ENCODE data around the gene SREBF1.

The SREBF1 gene

DNA sequence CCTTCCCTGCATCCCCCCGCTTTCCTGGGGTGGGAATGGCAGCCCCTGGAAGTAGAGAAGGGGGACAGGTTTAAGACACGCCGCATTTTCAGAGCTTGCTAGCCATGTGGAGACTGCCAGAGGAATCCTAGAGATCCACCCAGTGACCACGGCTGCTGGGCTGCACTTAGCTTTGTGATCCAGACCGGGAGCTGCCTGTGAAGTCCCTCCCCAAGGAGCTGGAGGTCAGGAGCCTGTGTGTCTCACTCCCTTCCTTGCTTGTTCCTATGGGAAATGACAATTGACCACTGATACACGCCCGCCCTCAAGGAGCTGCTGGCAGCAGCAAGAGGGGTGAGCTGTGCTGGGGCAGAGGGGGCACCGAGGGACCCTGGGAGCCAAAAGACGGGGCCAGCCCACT is 73.7 kb downstream of the SREBF1 start:
- peaks cover 3 to 9% of the 10 kb centered on the region in 2 donors for H3K4me1 ChIP-seq (ENCODE audit: control insufficient read depth in 2 of 2, insufficient read depth in 2 of 2, low read length in 2 of 2)
- H3K36me3 ChIP-seq (ENCODE audit: control insufficient read depth in 2 of 2, insufficient read depth in 2 of 2, low read length in 2 of 2), result no peaks in the 10 kb centered on the region
- no peak overlapping the region for H3K4me3 ChIP-seq (ENCODE audit: low read length in 2 of 2)
- H3K27ac ChIP-seq (ENCODE audit: low read depth in 2 of 2, low read length in 2 of 2), result no peak overlapping the region
- H3K9me3 ChIP-seq (ENCODE audit: control insufficient read depth in 2 of 2, low read length in 2 of 2), result no peaks in the 10 kb centered on the region
- H3K9ac ChIP-seq (ENCODE audit: low read depth in 1 of 2, low read length in 2 of 2), result peak overlapping the region in 1 of 2 donors; percentile 5
- no peaks in the 10 kb centered on the region for H3K27me3 ChIP-seq (ENCODE audit: control insufficient read depth in 2 of 2, insufficient read depth in 2 of 2, low read length in 2 of 2)

GRCh38 chr17:17762744-17763105 is 74.1 kb downstream of the SREBF1 start:
- peaks cover 3 to 13% of the 10 kb centered on the region in 2 donors for H3K4me1 ChIP-seq (ENCODE audit: control insufficient read depth in 2 of 2, insufficient read depth in 2 of 2, low read length in 2 of 2)

More at GRCh38 chr17:17762744-17763105, 74.1 kb downstream of the SREBF1 start:
- Histone ChIP-seq H3K4me3 (ENCODE audit: low read length in 2 of 2) (no peak overlapping the region), H3K27me3 (ENCODE audit: control insufficient read depth in 2 of 2, insufficient read depth in 2 of 2, low read length in 2 of 2) (no peaks in the 10 kb centered on the region), H3K36me3 (ENCODE audit: control insufficient read depth in 2 of 2, insufficient read depth in 2 of 2, low read length in 2 of 2) (no peaks in the 10 kb centered on the region), H3K27ac (ENCODE audit: low read depth in 2 of 2, low read length in 2 of 2) (no peak overlapping the region), H3K9ac (ENCODE audit: low read depth in 1 of 2, low read length in 2 of 2) (peak overlapping the region in 1 of 2 donors; percentile 5), H3K9me3 (ENCODE audit: control insufficient read depth in 2 of 2, low read length in 2 of 2) (no peaks in the 10 kb centered on the region)
